Cardiac septum (tissue), 1 donor: ENCODE data around the gene TAB2. TPM values are rescaled to one million over a fixed set of nuclear protein-coding genes. Genes with fewer than 3 reads are reported as not detected.
"Not testable (repeated sequence)": the region's sequence is repeated elsewhere in the genome, so short reads cannot be mapped to it uniquely, and the experiment has no call there.

Experiments
- DNase-seq: peaks from one replicate; pipeline ENCODE4 v3.0.0-alpha.2; 2020; ENCODE audit warnings: low spot score
- intact Hi-C: fragments of 100-400 bp; cut with DNase I; formaldehyde crosslinking; loops from one replicate; pipeline ENCODE4 v1.14.0; 2022
- total RNA-seq: library from RNA; stranded (reverse); fragmentation: NEBNext Ultra II Directional; extraction: Animal tissue kit (Norgen Biotek cat#: 25700); gene quantifications from one replicate; pipeline ENCODE4 v1.2.1, GENCODE V29; 2021
- donor health status: DM: no; HTN: no; CAD: no.

The TAB2 gene
- total RNA-seq, 1 donor from 2014 or later: 49.2 TPM

- intact Hi-C loops: no loop called here
- DNase-seq: no peak
Observed at GRCh38 chr6:149311293-149311692, 6.2 kb upstream of the TAB2 start.

GRCh38 chr6:149311766-149312165 is 5.7 kb upstream of the TAB2 start:
- intact Hi-C loops: no loop called here

GRCh38 chr6:149313070-149313469 is 4.4 kb upstream of the TAB2 start:
- intact Hi-C loops: no loop called here
- no peak for DNase-seq

More at GRCh38 chr6:149311766-149312165, 5.7 kb upstream of the TAB2 start:
- no peak for DNase-seq

GRCh38 chr6:149313861-149314260 is 3.7 kb upstream of the TAB2 start:
- intact Hi-C loops: no loop called here
- no peak for DNase-seq

DNA sequence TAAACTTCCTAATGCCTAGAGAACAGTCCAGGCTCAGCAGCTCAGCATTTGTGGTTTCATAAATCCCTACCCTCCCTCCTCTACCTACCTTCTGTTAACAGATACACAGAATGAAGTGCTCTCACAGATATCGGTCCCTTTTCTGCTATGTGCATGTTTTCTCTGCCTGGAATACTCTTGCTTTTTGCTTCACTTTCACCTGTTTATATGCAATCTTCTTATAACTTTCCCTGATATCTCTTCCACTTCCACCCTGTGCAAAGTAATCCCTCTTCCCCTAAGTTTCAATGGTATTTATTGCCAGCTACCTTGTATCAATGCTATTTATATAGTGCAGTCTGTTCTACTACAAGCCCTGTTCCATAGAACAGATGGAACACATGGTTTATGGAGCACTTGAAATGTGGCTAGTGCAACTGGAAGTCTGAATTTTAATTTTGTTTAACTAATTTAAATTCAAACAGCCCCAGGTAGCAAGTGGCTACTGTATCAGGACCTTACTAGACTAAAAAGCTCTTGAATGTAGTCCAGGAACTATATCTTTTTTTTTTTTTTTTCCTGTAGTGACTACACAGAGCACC is 3.1 kb upstream of the TAB2 start:
- no peak for DNase-seq
- intact Hi-C loops: no loop called here

- no peak for DNase-seq
- intact Hi-C loops: no loop called here
Observed at GRCh38 chr6:149316108-149316727, 1.3 kb upstream of the TAB2 start.

GRCh38 chr6:149316740-149317643 is 520 bp upstream of the TAB2 start:
- intact Hi-C loops: no loop called here

GRCh38 chr6:149318581-149319286 is 1.2 kb downstream of the TAB2 start:
- DNase-seq: no peak
- intact Hi-C loops: no loop called here

More at GRCh38 chr6:149316740-149317643, 520 bp upstream of the TAB2 start:
- peak; percentile 95 for DNase-seq

- no peak for DNase-seq
- intact Hi-C loops: no loop called here
Observed at GRCh38 chr6:149319422-149319821, 1.9 kb downstream of the TAB2 start.

GRCh38 chr6:149320016-149320415 is 2.5 kb downstream of the TAB2 start:
- DNase-seq, intact Hi-C loops: not testable (repeated sequence)

DNA sequence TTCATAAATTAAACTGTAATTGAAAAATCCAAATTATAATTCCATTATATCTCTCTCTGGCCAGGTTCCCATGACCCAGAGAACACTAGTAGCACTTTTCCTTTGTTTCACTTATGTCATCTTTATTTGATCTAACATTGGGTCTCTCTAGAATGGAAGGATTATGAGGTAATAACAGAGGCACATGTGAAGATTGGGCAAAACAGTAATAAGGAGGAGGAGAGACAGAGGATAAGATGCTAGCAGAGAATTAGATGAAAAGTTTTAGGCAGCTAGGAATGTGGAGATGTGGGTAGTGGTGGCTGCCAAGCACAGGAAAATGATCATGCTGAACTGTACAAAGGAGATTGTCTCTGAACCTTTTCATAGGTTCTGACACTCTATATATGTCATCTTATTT is 3.3 kb downstream of the TAB2 start:
- intact Hi-C loops: no loop called here
- DNase-seq: no peak

- intact Hi-C loops: no loop called here
- no peak for DNase-seq
Observed at GRCh38 chr6:149323353-149323752, 5.8 kb downstream of the TAB2 start.

DNA sequence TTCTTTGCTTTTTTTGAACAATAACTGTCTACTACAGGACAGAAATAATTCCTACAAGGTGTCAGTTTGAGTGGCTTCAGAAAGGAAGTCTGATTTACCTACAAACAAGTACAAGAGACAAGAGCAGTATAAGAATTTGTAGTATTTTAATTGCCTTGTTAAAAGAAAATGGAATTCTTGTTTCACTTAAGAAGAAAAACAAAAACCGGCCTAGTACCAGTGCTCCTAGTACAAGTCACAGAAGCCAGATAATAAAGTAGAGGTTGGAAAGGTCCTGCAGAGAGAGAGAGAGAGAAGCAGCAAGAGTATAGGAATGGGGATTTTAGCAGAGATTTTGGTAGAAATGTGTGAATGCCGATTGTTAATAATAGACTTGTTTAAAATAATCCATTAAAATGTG is 6.4 kb downstream of the TAB2 start:
- no peak for DNase-seq
- intact Hi-C loops: no loop called here

- intact Hi-C loops: no loop called here
- DNase-seq: no peak
Observed at GRCh38 chr6:149324428-149324827, 6.9 kb downstream of the TAB2 start.

DNA sequence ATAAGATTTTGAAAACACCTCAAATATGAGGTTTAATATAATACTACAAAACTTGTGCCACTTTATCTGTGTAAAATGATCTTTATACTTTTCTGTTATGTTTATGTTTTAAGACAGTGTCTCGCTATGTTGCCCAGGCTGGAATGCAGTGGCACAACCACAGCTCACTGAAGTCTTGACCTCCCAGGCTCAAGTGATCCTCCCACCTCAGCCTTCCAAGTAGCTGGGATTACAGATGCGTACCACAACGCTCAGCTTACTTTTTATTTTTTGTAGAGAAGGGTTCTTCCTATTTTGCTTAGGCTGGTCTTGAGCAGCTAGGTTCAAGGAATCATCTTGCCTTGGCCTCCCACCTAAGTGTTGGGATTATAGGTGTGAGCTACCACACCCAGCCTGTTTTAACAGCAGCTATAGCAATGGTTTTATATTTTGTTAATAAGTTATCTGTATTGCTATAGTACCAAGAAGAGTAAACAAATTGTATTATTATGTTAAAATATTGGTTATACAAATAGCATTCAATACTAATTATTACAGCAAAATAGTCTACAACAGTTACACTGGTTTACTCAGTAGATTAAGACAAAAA is 8.2 kb downstream of the TAB2 start:
- intact Hi-C loops: no loop called here
- no peak for DNase-seq

GRCh38 chr6:149327638-149328037 is 10.1 kb downstream of the TAB2 start:
- no peak for DNase-seq
- intact Hi-C loops: no loop called here

DNA sequence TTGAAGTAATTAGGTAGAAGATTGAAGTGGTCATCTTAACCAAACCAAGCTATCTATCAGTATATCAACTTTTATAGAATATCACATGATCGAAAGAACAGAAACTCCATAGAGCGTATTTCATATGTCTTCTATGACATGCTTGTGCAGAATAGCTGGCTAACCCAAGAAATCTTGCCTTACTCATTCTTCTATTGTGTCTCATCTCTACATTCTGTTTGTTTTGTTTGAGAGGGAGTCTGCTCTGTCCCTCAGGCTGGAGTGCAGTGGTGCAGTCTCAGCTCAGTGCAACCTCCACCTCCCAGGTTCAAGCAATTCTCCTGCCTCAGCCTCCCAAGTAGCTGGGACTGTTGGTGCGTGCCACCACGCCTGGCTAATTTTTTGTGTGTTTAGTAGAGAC is 10.6 kb downstream of the TAB2 start:
- intact Hi-C loops: no loop called here
- no peak for DNase-seq

DNA sequence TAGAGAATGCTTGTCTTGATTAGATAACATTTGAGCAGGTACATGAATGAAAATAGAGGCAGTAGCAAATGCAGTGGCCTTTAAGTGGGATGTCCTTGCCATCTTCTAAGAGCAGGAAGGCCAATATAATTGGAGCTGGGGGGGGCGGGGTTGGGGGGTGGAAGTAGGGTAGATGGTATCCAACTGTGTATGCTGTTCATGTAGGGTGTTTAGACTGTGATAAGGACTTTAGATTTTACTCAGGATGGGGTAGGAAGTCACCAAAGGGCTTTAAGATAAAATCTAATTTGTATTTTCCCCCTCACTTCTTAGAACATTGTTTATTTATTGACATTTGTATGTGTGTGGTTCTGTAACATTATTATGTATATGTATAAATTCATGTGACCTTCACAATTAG is 12.0 kb downstream of the TAB2 start:
- intact Hi-C loops: no loop called here
- DNase-seq: no peak

DNA sequence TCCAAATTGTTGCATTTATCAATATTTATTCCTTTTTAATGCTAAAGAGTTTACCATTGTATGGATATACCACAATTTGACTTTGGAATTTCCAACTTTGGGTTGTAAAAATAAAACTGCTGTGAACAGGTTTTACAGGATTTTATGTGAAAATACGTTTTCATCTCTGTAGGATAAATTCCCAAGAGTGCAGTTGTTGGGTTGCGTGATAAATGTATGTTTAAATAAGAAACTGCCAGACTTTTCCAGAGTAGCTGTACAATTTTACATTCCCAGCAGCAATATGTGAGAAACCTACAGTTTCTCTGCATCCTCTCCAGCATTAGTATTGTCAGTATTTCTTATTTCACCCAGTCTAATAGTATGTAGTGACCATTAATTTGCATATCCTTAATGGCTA is 12.6 kb downstream of the TAB2 start:
- intact Hi-C loops: no loop called here
- no peak for DNase-seq
